Mesenteric fat pad (tissue), 1 donor: ENCODE measurements around the gene ACCSL. TPM values are rescaled to one million over a fixed set of nuclear protein-coding genes. Genes with fewer than 3 reads are reported as not detected.
A peak's percentile ranks its signal among the peaks of the same experiment; 100 is the strongest.

Experiments used
- DNase-seq: peaks from one replicate; pipeline ENCODE4 v3.0.0-alpha.2; 2020; ENCODE audit warnings: low spot score
- total RNA-seq: library from RNA; stranded (reverse); fragmentation: NEBNext Ultra II Directional; extraction: Animal tissue kit (Norgen Biotek cat#: 25700); gene quantifications from one replicate; pipeline ENCODE4 v1.2.1, GENCODE V29; 2021
- donor health status: DM: yes; HTN: yes; CAD: no.

The ACCSL gene
- total RNA-seq, 1 donor from 2014 or later: not detected

DNA sequence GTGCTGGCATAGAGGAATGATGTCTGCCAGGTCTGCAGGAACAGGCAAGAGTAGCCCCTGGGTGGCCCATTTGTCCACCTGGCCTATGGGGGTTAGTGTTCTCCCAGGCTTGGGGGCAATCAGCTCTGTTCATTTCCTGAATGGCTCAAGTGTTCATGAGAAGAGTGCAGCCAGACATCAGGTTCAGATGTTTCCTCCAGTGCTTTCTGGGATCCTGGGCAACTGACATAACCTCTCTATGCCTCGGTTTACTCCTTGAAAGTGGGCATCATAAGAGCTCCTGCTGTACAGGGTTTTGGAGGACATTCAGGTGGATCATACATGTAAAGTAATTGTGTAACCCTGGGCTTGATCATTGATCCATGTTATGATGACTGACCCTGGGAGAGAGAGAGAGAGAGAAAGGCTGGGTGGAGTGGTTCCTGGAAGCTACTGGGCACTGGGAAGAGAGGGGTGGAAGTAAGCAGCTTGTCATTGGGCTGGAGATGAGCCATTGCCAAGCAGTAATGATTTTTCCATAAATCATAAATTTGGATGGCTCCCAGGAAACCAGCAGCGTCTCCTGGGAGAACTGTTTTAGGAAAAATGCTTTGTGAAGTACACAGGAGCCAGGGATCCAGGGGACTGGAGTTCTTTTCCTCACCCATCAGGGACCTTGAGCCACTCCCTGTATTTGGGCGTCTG lies 30.2 kb upstream of the ACCSL start:
- DNase-seq: no peak

DNA sequence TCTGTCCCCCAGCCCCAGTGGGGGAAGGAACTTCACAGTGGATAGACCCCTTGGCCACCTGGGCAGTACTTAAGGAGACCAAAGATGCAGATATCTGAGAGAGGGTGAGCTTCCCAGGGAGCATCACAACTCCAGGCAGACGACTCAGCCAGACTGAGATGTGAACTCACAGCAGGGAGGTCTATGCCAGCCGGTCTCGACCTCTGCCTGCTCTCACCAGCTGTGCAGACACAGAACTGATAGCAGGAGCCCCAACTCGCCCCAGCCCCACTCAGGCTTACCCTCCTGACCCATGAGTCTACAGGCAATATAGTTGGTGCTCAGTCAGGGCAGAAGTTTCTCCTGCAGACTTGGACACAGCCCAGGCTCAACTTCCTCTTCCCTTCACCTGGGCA lies 29.7 kb upstream of the ACCSL start:
- peak; percentile 68 for DNase-seq

- DNase-seq: no peak
These were observed 29.0 kb upstream of the ACCSL start for GRCh38 chr11:44018829-44019228.

DNA sequence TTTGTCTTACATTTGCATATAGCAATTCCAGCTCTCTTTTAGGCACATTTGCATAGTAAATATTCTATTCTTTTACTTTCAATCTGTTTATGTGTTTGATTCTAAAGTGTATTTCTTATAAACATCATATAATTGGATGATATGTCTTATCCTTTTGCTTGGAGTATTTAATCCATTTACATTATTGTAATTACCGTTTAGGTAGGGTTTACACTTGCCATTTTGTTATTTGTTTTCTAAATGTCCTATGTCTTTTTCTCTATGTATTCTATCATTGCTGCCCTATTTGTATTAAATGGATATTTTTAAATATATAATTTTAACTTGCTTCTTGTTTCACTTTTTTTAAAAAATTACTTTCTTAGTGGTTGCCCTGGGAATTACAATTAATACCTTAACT lies 22.8 kb upstream of the ACCSL start:
- no peak for DNase-seq

DNA sequence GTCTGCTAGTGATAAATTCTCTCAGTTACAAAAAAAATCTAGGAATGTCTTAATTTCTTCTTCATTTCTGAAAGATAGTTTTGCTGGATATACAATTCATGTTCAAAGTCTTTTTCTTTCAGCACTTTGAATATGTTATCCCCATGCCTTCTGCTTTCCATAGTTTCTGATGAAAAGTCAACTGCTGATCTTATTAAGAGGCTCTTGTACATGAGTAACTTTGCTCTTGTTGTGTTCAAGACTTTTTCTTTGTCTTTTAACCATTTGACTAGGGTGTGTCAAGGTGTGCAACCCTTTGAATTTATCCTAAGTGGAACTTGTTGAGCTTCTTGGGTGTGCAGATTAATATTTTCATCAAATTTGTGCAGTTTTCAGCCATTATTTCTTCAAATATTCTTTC lies 22.1 kb upstream of the ACCSL start:
- DNase-seq: no peak

- DNase-seq: no peak
These were observed 19.4 kb upstream of the ACCSL start for GRCh38 chr11:44028401-44028800.

- no peak for DNase-seq
These were observed 18.8 kb upstream of the ACCSL start for GRCh38 chr11:44028816-44029506.

DNA sequence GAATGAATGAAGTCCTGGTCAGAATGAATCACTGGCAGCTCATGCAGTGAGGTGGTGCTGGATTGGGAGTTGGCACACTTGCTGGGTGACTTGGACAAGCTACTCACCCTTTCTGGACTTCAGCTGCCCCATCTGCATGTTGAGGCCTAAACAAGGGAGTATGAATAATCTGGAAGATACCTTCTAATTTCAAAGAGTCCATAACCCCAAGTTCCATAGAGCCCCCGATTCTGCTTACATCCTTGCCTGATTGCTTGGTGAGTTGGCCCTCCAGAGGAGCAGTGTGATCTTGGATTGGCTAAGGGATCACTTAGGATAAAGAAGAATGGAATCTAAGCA lies 18.3 kb upstream of the ACCSL start:
- no peak for DNase-seq

GRCh38 chr11:44029977-44030911 lies 17.5 kb upstream of the ACCSL start:
- DNase-seq: no peak

GRCh38 chr11:44030996-44031395 lies 16.8 kb upstream of the ACCSL start:
- no peak for DNase-seq

DNA sequence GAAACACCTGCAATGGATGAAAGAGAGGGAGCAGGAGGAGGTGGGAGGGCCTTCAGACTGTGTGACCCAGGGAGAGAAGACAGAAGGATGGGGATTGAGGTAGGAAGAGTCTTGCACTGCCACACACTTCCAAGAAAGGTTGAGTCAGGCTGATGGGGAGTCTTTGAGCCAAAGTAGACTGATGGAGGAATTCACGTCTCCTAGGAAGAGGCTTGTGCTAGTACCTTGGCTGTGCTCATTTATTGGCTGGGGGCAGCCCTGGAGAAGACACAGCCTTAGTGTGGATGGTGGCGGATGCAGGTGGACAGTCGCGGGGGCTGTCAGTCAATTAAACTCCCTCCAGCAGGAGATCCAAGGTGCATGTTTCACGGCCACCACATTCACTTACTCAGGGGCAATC lies 16.2 kb upstream of the ACCSL start:
- no peak for DNase-seq

GRCh38 chr11:44032299-44033085 lies 15.3 kb upstream of the ACCSL start:
- DNase-seq: no peak

DNA sequence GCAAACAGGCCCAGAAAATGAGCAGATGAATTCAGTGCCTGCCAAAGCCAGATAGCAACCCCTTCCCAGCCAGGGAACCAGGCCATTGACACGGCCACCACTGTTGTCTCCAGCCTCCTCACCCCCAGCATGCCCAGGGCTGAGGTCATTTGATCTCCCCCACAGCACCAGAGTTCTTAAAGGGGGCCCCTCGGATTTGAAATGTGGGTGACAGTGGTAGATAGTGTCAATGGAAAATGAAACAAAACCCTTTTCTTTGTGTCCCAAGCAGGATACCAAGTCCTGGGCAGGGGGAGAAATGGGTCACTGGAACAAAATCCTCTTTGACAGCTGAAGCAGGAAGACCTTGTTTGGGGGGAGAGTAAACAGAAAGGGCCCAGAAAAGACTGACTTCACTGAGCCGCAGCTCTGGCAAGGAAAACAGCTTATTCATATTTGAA lies 14.3 kb upstream of the ACCSL start:
- DNase-seq: no peak

DNA sequence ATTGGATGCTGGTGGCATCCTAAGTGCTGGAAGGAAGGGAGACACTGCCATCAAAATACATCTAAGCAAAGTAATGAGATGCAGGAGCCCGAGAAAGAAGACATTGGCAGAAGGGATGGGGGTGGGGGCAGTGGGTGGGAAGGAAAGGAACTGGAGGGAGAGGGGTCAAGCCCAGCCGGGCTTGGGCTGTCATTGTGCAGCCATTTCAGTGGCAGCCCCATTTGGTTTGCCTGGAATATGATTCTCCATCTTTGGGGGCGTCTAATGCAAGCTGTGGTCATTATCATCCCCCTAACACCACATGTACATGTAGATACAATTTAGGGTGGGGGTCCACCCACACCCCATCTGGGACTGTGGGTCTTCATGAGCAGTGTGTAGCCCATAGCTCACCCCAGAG lies 13.9 kb upstream of the ACCSL start:
- DNase-seq: no peak

DNA sequence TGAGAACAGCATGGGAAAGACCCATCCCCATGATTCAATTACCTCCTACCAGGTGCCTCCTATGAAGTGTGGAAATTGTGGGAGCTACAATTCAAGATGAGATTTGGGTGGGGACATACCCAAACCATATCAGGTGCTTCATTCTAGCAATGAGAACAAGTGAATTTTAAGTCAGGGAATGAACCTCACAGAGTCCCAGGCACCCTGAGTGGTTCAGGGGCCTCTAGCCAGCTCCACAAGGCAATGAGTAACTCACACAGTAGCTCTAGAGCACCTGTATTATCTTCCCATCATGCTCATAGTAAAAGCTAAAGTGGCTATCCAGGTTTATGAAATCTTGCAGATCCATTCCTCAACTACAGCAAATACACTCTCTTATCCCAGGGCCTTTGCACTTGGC lies 13.1 kb upstream of the ACCSL start:
- DNase-seq: no peak

DNA sequence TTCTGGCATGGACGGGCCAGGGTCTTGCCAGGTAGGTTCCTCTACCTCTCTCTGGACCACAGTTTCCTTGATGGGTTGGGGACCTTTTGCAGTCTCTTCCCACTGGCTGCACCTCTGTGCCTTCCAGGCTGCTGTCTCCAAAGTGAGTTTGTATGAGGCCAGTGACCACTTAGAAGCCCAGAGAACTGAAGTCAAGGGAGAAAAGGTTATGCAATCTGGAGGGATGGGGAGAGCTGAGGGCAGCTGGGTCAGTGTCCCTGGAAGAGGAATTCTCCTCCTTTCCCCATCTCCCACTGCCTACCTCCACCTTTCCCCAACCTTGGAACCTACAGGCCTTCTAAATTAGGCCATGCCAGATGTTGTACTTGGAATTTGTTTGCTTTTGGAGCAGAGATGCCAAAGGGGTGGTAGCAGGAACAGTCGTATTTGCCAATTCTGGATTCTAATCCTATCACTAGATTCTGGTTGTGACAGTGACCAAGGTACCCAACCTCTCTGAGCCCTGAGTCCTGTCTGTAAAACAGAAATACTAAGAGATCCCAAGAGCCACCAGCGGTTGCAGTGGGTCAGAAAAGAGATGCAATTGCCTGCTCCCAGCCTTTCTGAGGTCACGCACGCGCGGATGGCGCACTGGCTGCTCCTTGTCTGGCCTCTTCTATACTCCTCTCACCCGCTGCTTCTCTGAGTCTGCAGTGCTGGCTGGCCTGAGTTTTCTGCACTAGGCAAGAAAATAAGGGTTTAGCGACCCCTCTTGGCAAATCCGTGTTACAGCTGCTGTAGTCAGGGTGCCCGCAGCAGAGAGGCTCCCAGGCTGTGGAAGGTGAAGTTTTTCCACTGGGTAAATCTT lies 10.7 kb upstream of the ACCSL start:
- DNase-seq: no peak

GRCh38 chr11:44037658-44037998 lies 10.2 kb upstream of the ACCSL start:
- no peak for DNase-seq

DNA sequence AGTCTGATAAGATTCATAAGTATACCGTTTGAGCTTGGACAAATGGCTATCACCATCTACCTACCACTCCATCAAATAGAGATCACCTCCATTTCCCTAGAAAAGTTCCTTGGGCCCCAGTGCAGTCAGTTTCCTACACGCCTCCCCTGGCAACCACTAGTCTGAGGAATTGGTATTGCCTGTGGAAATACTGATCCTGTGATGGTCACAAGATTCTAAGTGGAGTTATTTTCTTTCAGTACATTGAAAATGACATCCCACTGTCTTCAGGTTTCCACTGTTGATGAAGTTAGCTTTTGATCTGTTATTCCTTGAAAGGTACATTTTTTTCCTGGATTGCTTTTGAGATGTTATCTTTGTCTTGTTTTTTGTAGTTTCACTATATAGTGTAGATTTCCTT lies 4.6 kb upstream of the ACCSL start:
- DNase-seq: no peak

DNA sequence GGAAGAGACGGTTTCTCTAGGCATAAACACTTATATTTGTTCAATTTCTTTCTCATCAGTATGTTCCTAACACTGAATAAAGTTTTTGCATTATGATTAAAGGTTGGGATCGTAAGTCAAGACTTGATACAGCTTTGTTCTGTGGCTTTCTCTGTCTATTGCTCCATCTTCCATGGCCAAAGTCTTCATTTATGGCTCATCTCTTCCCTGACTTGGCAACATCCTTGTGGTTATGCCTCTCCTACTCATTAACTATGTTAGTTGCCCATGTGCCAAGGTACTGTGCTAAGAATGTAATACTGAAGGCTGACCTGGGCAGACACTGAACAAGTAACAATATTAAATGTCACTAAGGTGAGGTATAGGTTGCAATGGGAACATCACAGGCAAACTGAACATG lies 1.6 kb upstream of the ACCSL start:
- DNase-seq: no peak

GRCh38 chr11:44047298-44047697 lies 483 bp upstream of the ACCSL start:
- DNase-seq: no peak

DNA sequence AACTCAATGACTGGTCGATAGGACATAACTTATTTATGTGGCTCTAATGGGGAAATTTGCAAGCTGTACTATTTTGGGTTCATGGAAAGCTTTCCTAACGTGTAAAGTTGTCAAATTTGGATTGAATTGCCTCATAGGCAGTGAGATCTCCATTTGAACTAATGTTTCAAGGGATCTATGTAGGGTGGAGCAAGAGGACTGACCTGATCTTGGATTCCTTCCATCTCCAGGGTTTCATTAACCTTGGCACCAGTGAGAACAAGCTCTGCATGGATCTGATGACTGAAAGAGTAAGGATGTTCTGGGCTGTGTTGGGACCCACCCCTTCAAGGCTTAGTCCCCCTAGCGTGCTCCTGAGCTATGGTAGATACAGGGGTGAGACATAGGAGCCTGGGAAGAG lies 2.1 kb downstream of the ACCSL start:
- DNase-seq: no peak
